SKM-1 treated with dmso at 0.1 percent for 144 hours (cell line): ENCODE data around the gene CCT8.
"Not testable (repeated sequence)": the region's sequence is repeated elsewhere in the genome, so short reads cannot be mapped to it uniquely, and the experiment has no call there.

Experiments used
- DNase-seq: peaks from one replicate; lab custom pipeline; 2025; ENCODE audit not compliant: unreplicated experiment; lab: John Stamatoyannopoulos, UW

CCT8 gene

GRCh38 chr21:29024474-29025327 is 48.7 kb downstream of the CCT8 start, which contains the start of gene USP16:
Gene USP16 (plus strand): TSS chr21:29024668. CDS start chr21:29027914, 3,246 bp downstream.
- peak; percentile 93 for DNase-seq

- DNase-seq = no peak
Observed at GRCh38 chr21:29022166-29022565, 51.3 kb downstream of the CCT8 start.

- DNase-seq = no peak
Observed at GRCh38 chr21:29018540-29018939, 54.9 kb downstream of the CCT8 start.

GRCh38 chr21:29017639-29018237 is 55.7 kb downstream of the CCT8 start:
- DNase-seq = peak; percentile 26

- not testable (repeated sequence) for DNase-seq
Observed at GRCh38 chr21:29011236-29011635, 62.2 kb downstream of the CCT8 start.

- no peak for DNase-seq
Observed at GRCh38 chr21:29008367-29008766, 65.1 kb downstream of the CCT8 start.

- DNase-seq = no peak
Observed at GRCh38 chr21:29007810-29008209, 65.6 kb downstream of the CCT8 start.

- DNase-seq = no peak
Observed at GRCh38 chr21:29007135-29007534, 66.3 kb downstream of the CCT8 start.
